ENCODE results near the gene PAFAH1B1.

GRCh38 chr17:2694381-2695242 lies 101.2 kb downstream of the PAFAH1B1 start:
- TF ChIP-seq CTCF (IDR thresholded peaks at IDR 0.05 in 2 of 3, conservative IDR thresholded peaks at IDR 0.05 in 1 of 3; ENCODE audit: control insufficient read depth in 2 of 3, extremely low read depth in 1 of 3, insufficient read depth in 1 of 3, low read depth in 3 of 3, low read length in 3 of 3): no peak
- TF ChIP-seq BCL3 (IDR thresholded peaks at IDR 0.05; ENCODE audit: borderline replicate concordance, insufficient read depth, low read depth, low read length, poor library complexity, severe bottlenecking): no peak
- TF ChIP-seq IRF3 (IDR thresholded peaks at IDR 0.05): no peak
- no peak for TF ChIP-seq EP300 (IDR thresholded peaks at IDR 0.05; ENCODE audit: borderline replicate concordance in 1 of 2, control insufficient read depth in 1 of 2, low read depth in 2 of 2, low read length in 2 of 2)
- no peak for TF ChIP-seq CBX3 (IDR thresholded peaks at IDR 0.05; ENCODE audit: borderline replicate concordance, low read depth)
- no peak for TF ChIP-seq SUPT20H (IDR thresholded peaks at IDR 0.05; ENCODE audit: borderline replicate concordance, control insufficient read depth, low read depth, low read length)
- TF ChIP-seq BRCA1 (IDR thresholded peaks at IDR 0.05; ENCODE audit: low read depth, low read length): no peak
